HL-60 (cell line): ENCODE results near the gene PCNX3.

ENCODE experiments used
- DNase-seq, 2 experiments: peaks; one replicate each; pipeline ENCODE4 v3.0.0-alpha.2; 2010 to 2020; ENCODE audit warnings: low read depth in 1 of 2, low spot score in 1 of 2
- H3K27ac ChIP-seq: fragments of 250-450 bp; sonication (Bioruptor Pico); replicated peaks from 2 replicates; pipeline ENCODE4 v1.5.1; 2020; ENCODE audit warnings: mild to moderate bottlenecking, moderate library complexity
- H3K27me3 ChIP-seq: fragments of 250-450 bp; sonication (Bioruptor Pico); 2 replicates; pipeline ENCODE4 v1.5.1; 2021; ENCODE audit warnings: mild to moderate bottlenecking, moderate library complexity; ENCODE audit not compliant: insufficient read depth, poor library complexity, severe bottlenecking
- H3K4me3 ChIP-seq: replicated peaks from 2 replicates; pipeline ENCODE4 v1.5.1; 2011; ENCODE audit warnings: mild to moderate bottlenecking, control low read depth, low read length; ENCODE audit not compliant: insufficient read depth
- CTCF ChIP-seq: IDR thresholded peaks from one replicate; pipeline ENCODE4 v1.5.1; 2011; ENCODE audit warnings: low read length, control low read depth, inconsistent platforms; ENCODE audit not compliant: insufficient read depth
- GABPA ChIP-seq: IDR thresholded peaks from 2 replicates; pipeline ENCODE4 v1.6.1; 2012; ENCODE audit warnings: low read depth
- POLR2AphosphoS5 ChIP-seq: IDR thresholded peaks from 2 replicates; pipeline ENCODE4 v1.6.1; 2012; ENCODE audit warnings: low read depth
- REST ChIP-seq: IDR thresholded peaks from 2 replicates; pipeline ENCODE4 v1.6.1; 2012; ENCODE audit warnings: low read depth; ENCODE audit not compliant: insufficient replicate concordance
- SPI1 ChIP-seq: IDR thresholded peaks from 2 replicates; pipeline ENCODE4 v1.6.1; 2012; ENCODE audit warnings: low read depth, mild to moderate bottlenecking, borderline replicate concordance

The PCNX3 gene

GRCh38 chr11:65573391-65574079 lies 42.0 kb upstream of the PCNX3 start:
- DNase-seq = no peak
- TF ChIP-seq SPI1 (no peak), POLR2AphosphoS5 (no peak), GABPA (no peak), CTCF (no peak), REST (no peak)
- H3K27me3 ChIP-seq = no peaks in the 10 kb centered on the region
- H3K4me3 ChIP-seq = peak overlapping the region; percentile 64
- peak overlapping the region; percentile 91 for H3K27ac ChIP-seq

DNA sequence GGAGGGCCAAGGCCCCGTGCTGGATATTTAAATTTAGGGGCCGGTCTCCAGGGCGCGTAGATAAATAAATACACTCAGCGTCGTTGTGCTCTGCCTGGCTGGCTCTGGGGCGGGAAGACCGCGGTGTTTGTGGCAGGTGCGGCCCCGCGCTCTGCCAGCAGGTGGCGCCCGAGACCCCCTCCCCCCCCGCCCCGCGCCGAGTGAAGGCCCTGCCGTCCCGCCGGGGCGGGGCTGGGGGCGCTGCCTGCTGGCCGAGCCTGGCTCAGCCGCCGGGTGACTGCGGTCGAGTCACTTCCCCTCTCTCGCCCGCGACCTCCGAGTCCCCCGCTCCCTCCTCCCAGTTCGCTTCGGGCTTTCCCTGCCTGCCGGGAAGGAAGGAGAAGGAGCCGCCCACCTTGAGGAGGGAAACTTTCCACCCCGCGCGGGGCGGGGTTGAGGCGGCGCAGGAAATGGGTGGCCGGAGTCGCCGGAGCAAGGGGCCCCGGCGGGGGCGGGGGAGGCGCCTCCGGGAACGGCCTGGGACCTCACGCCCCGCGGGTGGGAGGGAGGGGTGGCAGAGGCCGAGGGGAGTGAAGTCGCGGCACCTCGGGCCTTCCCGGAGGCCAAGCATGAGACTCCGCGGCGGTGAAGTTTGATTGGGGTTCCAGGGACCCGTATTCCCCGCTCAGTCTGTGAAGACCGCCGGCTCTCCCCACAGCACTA lies 41.3 kb upstream of the PCNX3 start:
- H3K27me3 ChIP-seq = no peaks in the 10 kb centered on the region

More for the DNA sequence above, 41.3 kb upstream of the PCNX3 start:
- Histone ChIP-seq H3K27ac (peak overlapping the region; percentile 91), H3K4me3 (peak overlapping the region; percentile 81)
- DNase-seq = peak; percentile 98
- TF ChIP-seq REST (no peak), SPI1 (peak; percentile 94), POLR2AphosphoS5 (peak; percentile 26; the same call in 1 of the 2 replicates), GABPA (no peak; the same call in 1 of the 2 replicates), CTCF (peak; percentile 58)
